PFSK-1 (cell line): ENCODE data around the gene VWF.

Source experiments
- FOXP2 ChIP-seq: optimal IDR thresholded peaks from 2 replicates; pipeline ENCODE3; 2011; ENCODE audit warnings: borderline replicate concordance, control low read depth, inconsistent platforms; ENCODE audit not compliant: insufficient read depth; ENCODE audit errors: extremely low read length, extremely low read depth
- POLR2AphosphoS5 ChIP-seq: IDR thresholded peaks from 2 replicates; pipeline ENCODE4 v1.6.1; 2012; ENCODE audit warnings: low read depth, mild to moderate bottlenecking, control low read depth, low read length, moderate library complexity
- REST ChIP-seq, 2 experiments: IDR thresholded peaks; 2 replicates each; pipeline versions ENCODE4 v1.6.1 to v1.8.0; 2011 to 2012; ENCODE audit warnings: low read depth in 2 of 2, low read length in 2 of 2, control low read depth in 1 of 2, inconsistent platforms in 1 of 2, mild to moderate bottlenecking in 1 of 2, moderate library complexity in 1 of 2; ENCODE audit not compliant: insufficient read depth in 1 of 2
- SIN3A ChIP-seq: IDR thresholded peaks from 2 replicates; pipeline ENCODE4 v1.6.1; 2012; ENCODE audit warnings: mild to moderate bottlenecking, low read length, moderate library complexity, borderline replicate concordance; ENCODE audit not compliant: insufficient read depth
- TAF1 ChIP-seq: IDR thresholded peaks from 2 replicates; pipeline ENCODE4 v1.6.1; 2012; ENCODE audit warnings: low read length, control low read depth, borderline replicate concordance; ENCODE audit not compliant: insufficient read depth

GRCh38 chr12:6148061-6148460 is 23.6 kb upstream of the VWF start:
- TF ChIP-seq TAF1 (no peak), POLR2AphosphoS5 (no peak), REST (IDR thresholded peaks at IDR 0.05; ENCODE audit: insufficient read depth in 1 of 2, low read depth in 2 of 2, low read length in 2 of 2) (no peak), SIN3A (no peak), FOXP2 (no peak)
